NCI-H2081 (cell line): ENCODE measurements around the gene NOS1AP.

ENCODE experiments used
- DNase-seq, 2 experiments: peaks; one replicate each; lab custom pipeline; 2025; lab: John Stamatoyannopoulos, UW

NOS1AP gene

DNA sequence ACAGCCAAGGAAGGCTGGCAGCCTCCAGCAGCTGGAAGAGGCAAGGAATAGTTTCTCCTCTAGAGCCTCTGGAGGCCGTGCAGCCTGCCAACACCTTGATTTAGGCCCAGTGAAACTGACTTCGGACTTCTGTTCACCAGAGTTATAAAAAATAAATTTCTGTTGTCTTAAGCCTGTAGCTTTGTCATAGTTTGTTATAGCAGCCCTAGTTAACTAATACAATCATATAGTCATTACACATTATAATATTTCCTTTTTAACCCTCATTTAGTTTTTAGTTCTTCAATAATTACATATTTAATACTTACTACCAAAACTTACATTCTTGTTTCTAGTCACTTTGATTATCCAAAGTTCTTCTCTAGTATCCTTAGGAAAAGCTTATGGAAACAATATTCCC lies 20.3 kb downstream of the NOS1AP start:
- no peak for DNase-seq

DNA sequence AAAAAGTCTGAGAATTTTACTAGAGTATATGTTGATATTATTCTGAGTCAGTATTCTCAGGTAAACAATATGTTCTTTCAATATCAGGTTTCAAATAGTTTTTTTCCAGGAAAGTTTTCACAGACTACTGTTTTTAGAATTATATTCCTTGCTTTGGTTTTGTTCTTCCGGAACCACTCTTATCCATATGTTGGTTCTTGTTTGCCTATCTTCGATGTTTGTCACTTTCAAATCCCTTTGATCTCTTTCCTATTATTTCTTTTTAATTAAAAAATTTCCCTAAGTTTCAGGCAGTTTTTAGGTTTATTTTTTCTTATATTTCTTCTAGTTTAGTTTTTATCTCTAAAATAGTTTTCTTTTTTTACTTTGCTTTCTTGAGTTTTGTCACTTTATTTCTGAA lies 20.9 kb downstream of the NOS1AP start:
- DNase-seq = no peak

DNA sequence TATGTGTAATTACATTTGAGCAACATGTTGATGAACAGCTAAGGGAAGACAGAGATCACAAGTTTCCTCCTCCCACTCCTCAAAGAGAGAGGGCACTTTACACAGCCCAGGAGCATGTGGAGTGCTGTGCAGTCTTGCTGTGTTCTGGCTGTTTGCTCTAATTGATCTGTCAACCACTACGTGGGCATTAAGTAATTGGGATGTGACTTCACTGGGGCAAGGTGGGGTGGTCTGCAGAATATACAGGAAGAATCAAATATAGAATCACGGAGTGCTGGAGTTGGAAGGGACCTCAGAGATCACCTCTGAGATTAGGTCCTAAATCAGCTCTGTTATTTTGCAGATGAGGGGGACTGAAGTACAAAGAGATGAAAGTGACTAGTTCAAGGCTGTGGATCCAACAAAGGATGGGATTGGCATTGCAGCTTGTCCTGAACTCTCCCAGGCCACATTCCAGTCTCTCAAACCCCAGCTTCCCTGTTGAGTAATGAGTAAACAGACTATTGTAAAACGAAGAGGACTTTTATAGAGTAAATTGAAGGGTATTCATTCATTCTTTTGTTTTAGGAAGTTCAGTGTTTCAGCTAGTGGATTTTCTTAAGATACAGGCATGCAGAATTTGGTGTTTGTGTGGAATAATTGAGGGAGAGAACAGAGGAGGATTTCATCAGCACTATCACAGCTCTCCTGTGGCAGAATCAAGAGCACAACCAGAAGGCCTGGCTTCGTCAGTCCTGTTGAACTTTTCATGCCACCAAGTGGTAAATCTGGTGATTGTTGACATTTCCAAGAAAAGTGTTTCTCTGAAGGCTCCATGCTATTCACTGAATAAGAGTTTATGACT lies 22.4 kb downstream of the NOS1AP start:
- no peak for DNase-seq

DNA sequence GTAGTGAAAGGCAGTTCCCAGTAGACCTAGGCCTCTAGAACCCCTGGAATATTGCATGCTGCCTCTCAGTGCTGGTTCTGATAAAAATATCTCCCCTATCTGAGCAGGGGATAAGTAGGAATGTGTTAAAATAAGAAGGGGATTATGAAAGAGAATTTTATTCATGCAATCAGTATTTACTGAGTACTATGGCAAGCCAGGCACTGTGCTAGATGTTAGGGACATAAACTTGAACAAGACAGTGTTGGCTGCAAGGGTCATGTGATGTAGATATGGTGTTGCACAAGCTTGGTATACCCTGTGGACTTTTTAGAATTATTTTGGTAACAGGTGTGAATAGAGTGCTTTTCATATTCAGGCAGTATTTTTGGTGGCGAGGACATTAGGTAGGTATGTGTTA lies 23.6 kb downstream of the NOS1AP start:
- no peak for DNase-seq

DNA sequence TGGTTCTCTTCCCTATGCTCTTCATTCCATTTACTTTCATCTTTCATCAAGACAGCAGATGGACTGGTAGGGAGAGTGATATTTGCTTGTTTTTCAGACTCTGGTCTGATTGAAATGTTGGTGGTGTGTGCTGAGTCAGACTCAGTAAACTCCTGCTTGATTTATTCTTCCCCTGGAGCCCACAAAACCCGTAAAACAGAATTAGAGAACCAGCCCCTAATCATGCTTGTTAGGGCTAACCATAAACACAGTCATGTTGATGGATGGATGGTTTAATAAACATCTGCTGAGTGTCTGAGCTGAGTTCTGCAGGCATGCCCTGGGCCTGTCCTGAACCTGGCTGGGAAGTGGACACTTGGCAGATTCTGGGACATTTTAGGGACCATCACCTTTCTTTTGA lies 24.8 kb downstream of the NOS1AP start:
- no peak for DNase-seq

DNA sequence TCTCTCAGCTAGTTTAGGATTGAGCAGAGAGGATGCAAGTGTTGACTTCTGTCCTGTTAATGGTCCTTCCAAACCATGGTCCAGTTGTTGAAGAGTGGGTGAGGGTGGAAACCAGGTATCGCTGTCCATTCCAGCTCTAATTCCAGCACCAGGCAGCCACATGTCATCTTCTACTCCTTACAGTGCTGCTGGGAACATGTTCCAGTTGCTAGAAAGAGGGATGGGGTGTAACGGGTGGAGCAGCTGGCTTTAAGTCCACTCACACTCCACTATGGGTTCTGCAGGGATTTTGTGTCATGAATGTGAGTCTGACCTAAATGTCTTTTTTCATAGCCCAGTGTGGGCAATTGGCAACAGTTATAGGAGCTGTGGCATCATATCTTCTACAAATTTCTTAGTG lies 25.2 kb downstream of the NOS1AP start:
- DNase-seq = no peak

DNA sequence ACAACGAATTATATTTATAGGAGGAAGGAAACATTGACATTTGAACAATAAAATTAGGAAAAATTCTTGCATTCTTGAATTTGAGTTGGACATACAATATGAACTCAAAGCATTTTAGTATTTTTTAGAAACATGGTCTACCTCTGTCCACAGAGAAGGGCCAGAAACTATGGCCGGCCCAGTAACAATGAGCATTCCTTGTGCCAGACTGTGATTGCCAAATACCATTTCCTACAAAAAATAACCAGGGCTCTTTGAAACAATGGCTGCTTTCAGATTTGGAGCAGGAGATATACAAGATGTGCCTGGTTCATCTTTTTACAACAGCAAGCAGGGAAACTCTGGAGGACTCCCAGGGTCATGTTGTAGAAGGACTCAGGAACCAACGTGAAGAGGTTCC lies 38.4 kb downstream of the NOS1AP start:
- no peak for DNase-seq

DNA sequence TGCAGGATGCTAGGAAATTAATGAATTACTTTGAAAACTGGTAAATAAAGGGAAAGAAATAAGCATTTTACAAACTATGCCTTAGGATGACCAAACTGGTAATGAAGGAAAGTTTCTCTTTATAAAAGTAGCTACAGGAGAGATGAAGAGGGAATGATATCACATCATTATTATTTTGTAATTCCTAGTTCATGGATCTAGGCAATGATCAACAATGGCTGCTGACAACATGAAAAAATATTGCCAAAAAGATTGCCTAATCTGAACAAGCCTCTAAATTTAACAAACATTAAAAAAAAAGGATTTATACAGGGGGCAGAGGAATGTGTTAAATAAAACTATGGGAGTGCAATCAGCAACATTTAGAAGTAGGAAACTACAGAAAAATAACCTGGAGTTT lies 38.9 kb downstream of the NOS1AP start:
- DNase-seq = no peak

DNA sequence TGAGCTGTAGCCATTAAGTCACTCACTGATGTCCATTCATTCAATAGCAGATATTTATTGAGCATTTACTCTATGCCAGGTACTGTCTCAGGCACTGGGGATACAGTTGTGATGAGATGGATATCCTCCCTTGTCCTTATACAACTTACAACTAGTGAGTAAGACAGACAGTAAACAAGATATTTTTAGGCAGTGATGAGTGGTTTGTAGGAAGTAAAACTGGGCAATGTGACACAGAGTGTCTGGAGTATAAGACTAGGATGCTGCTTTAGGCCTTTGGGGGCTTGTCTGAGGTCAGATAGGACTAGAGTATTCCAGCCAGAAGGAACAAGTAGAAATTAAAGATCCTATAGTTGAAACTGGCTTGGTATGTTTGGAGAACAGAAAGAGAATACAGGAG lies 41.4 kb downstream of the NOS1AP start:
- DNase-seq = no peak

DNA sequence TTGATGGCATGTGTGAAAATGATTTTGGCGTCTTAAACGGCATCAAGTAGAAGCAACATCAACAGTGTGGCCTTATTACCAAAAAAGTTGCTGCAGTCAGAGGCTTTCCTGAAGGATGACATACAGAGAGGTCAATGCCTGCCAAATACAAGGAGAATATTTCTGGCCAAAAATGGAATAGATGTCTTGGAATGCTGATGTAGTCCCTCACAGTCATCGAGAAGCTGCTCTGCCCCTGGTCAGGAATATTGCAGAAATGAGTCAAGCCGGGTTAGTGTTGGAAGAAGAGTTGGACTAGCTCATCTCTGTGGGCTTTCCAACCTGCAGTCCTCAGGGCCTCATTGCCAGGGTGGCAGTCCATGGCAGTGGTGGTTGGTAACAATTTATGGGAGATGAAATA lies 42.1 kb downstream of the NOS1AP start:
- no peak for DNase-seq

DNA sequence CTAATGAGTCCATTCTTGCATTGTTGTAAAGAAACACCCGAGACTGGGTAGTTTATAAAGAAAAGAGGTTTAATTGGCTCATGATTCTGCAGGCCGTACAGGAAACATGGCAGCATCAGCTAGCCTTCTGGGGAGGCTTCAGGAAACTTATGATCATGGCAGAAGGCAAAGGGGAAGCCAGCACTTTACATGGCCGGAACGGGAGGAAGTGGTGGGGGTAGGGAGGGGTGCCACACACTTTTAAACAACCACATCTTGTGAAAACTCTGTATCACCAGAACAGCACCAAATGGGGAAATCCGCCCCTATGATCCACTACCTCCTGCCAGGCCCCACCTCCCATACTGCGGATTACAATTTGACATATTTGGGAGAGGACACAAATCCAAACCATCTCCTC lies 43.9 kb downstream of the NOS1AP start:
- no peak for DNase-seq

DNA sequence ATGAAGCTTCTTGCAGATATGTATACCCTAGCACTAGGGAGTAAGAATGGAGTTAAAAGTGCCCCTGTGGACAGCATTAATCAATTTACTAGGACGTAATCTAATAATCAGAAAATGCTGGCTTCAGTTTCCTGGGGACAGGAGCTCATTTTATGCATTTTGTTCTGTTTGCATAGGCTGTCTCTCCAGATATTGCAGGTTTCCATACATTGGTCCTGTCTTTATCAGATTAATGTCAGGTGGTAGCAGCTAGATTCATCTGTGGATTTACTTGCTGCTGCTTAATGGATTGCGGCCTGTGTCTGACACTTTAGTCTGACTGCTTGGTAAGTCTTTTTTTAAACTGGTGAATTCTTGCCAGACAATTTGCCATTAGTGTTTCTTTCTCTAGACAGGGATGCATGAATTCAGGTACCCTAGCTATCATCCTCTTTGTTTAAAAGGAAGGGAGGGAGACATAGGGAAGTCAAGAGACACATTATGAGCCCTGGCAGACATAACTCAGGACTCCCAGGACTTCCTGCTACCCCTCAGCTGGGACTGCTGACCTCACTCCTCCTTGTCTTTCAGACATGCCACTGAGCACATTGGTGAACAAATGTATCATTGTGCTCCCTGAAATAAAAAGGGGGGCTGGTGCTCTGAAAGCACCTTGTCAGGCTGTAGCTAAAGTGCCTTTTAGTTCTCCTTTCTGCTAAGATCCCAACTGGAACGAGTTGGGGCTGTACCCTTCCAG lies 47.7 kb downstream of the NOS1AP start:
- no peak for DNase-seq

DNA sequence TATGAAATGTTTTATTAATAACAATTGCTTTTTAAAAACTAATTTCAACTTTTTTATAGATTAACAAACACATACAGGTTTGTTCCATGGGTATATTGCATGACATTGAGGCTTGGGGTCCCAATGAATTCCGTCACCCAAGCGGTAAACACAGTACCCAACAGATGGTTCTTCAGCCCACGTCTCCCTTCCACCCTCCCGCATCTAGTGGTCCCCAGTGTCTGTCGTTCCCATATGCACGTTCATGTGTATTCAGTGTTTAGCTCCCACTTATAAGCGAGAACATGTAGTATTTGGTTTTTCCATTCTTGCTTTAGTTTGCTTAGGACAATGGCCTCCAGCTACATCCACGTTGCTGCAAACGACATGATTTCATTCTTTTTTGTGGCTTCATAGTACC lies 48.6 kb downstream of the NOS1AP start:
- no peak for DNase-seq

DNA sequence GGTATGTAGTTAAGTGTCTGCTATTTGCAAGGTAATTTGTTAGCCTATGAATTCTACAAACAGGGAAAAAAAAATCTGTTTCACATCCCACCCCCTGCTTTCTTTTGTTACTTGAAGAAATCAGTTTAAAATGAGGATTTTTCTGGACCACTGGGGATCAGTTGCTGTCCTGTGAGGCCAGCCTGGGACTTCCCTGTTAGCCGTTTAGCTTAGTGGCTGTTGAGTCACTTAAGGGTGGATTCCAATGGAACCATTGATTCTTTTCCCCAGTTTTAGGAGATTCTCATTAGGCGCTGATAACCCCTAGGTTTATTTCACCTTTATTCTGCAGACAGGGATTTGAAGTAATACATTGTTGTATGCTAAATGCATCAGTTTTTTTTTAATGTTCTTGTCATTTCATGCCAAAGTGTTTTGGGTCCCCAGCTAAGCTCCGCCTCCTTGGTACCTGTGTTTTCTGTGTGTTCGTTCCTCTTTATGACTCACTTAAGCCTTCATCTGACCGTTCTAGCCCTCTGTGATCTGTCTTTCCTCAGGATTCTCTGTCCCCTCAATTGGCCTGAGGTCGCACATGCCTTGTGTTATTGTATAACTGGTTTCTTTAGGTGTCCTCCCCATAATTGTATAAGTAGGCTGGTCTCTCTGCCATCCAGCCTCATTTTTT lies 59.3 kb downstream of the NOS1AP start:
- no peak for DNase-seq

DNA sequence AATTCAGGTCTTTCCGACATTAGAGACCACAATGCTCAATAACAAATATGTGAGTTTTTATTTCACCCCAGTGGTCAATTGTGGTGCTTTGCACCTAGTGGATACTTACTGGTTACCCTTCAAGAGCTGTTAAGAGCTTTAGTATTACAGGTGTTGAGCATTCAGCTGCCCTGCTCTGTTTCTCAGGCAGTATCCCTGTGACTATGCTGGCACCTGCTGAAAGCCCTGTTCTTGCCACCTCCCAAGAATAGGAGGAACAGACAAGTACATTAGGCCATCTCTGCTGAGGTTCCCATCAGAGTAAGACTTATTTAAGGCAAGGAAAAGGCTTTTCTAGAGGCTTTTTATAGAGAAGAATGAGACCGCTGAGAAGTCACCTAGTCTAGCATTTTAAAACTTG lies 60.8 kb downstream of the NOS1AP start:
- DNase-seq = no peak

DNA sequence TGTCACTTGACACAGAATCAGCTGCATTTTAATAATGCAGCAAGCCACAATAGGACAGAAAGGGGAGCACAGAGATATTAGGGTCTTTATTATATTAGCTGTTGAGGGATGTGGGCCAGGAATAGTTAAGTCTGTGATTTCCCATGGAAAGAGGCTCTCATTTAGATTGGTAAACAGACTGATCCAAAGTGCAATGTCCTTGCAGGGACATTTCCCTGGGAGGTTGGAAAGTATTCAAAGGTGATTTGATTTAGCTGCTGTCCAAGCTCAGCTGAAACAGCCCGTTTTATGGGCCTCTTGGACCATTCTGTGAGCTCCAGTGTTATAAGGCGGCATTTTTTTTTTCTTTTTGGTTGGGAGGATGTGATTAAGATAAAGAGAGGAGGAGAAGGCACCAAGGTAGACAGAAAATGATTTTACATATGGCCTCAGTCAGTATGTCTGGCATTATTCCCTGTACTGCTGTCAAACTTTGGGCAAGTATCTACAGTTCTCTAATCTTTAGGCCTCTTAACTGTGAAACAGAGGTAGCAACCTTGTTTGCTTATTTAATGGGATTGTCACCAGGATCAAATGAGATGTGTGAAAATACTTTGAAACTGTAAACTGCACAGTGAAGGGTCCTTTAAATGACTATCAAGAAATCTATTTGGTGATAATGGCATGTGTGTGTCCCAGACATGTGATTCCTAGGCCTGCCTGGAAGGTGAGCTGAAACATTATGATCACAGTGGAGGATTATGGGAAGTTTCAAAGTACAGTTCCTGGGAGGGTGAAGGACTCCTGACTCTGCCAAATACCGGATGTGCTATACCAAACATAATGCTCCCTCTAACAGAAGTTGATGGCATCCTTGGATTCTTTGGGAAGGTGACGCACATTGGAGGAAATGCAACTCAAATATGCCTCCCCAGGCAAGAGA lies 62.2 kb downstream of the NOS1AP start:
- peak in 1 of 2 experiments; percentile 24 for DNase-seq

DNA sequence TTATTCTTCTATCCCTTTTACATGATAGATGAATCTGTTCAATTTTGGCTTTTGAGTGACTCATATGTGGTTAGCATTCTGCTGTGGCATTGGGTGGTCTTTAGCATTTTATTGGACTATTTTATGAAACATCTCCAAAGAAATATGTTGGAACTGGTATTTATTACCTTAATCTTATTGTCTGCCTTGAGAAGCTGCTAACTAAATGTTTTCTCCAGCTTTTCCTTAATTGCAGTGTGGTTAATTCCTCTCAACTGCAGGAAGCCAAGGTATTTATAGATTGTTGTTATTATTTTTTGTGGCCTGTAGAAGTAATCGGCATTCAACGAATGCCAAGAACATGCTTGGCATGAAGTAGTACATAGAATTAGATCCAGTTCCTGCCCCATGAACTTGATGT lies 64.1 kb downstream of the NOS1AP start:
- DNase-seq = no peak

DNA sequence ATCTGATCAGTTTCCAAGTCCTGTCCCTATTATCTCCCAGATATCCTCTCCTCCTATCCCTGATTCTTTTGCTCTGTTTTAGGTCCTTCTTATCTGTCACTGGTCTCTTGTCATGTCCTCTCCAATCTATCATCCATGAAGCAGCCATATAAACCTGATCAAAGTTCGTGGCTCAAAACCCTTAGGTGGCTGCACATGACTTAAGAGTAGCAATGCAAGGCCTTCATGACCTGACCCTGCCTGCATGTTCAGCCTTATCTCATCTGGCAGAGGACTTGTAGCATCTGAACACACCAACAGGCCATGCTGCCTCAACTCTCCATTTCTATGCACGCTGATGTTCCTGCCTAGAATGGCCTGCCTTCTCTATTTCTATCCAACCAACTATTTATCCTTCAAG lies 65.2 kb downstream of the NOS1AP start:
- no peak for DNase-seq

DNA sequence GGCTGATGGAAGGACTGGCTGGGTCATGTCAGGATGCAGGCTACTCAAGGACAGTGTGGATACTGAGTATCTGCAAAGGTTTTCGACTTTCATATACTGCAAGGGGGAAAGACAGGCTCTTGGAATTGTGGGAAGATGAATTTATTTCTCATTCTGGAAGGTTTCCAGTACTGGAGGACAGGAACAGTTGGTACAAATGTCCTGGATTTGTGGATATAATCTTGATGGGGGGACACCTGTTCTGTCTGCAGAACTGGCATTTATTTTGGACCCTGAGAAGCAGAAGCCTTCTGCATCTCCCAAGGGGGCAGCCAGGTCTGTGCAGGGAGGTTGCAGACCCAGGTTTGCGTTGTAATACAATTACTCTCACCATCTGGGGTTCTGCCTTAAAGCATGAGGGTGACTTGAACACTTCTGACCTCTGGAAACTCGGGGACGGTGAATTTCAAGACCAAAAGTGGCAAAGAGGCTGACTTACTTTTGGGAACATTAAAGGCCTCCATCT lies 65.8 kb downstream of the NOS1AP start:
- DNase-seq = no peak

DNA sequence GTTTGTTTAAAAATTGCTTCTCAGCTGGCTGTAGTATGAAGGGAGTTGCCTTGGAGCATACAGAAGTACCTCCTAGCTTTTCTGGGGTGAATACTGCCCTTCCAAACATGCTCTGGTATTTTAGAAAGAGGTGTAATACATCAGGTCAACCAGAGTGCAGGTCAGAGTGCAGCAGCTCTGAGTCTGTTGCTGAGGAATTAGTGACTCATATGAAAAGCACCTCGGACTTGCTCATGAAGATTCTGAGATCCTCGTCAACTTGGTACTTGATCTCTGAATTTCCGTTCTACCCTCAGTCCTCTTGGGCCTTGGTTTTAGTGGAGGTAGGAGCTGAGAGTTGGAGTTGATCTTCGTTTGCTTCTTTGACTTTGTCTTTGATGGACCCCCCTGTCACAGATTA lies 67.3 kb downstream of the NOS1AP start:
- DNase-seq = no peak

DNA sequence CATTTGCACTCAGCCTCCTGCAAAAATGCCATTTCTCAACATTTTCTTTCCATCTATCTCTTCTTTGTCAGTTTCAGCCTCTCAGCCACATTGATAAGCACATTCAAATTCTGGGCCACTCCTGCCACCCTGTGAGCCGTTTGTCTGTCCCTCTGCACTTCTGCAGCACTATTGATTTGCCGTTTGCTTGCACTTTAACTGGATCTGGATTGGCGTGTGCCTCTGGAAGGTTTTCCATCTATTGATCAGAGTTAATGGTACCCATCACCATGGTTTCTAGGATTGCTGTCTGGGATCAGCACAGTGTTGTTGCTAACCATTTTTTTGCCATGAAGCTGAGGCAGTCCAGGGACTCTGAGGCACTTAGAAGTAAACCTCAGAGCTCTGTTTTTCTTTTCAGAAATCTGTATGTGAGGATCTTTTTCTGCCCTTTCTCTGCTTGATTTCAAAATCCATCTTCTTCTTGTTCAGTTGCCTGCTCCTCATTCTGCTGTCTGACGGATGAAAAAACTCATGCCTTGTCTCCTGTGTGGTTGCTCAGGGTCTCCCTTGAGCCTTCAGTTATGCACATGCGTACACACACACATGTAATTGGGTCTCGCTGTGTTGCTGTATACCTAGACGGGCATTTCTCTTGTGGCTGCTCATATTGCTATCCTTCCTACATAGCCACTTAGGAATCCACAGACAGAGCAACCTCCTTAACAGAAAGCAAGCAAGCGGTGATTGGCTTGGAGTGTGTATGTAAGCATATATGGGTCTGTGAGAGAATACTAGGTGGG lies 67.9 kb downstream of the NOS1AP start:
- no peak for DNase-seq
